WTC11 (cell line): ENCODE measurements around the gene SDHAF1. TPM values are rescaled to one million over a fixed set of nuclear protein-coding genes. Genes with fewer than 3 reads are reported as not detected.

Source experiments
- ATAC-seq: fragments of 200-7000 bp; cut with Tn5 transposase; 2 replicates; pipeline ENCODE4 v1.10.0; 2021; ENCODE audit warnings: mild to moderate bottlenecking, moderate library complexity
- CTCF ChIA-PET: fragments of 300-600 bp; sonication (Branson Sonifier 250); formaldehyde crosslinking; loops from one replicate; lab custom pipeline; 2021; ENCODE audit warnings: antibody characterized with exemption; lab: Charles Lee
- POLR2A ChIA-PET: fragments of 350-600 bp; sonication (Branson Sonifier 250); formaldehyde crosslinking; loops from one replicate; lab custom pipeline; 2021; ENCODE audit warnings: antibody characterized with exemption; lab: Charles Lee
- DNase-seq: peaks from one replicate; pipeline ENCODE4 v3.0.0; 2021; ENCODE audit warnings: low spot score
- H3K27ac Mint-ChIP-seq: 2 replicates; pipeline ENCODE4 v1.8.0; 2021; ENCODE audit warnings: mixed read lengths
- H3K27me3 Mint-ChIP-seq: 2 replicates; pipeline ENCODE4 v1.8.0; 2021; ENCODE audit warnings: low read depth, mild to moderate bottlenecking, moderate library complexity, mixed read lengths
- H3K36me3 Mint-ChIP-seq: 2 replicates; pipeline ENCODE4 v1.8.0; 2021; ENCODE audit warnings: mixed read lengths
- H3K4me1 Mint-ChIP-seq: 2 replicates; pipeline ENCODE4 v1.8.0; 2022; ENCODE audit warnings: mixed read lengths
- H3K4me3 Mint-ChIP-seq: 2 replicates; pipeline ENCODE4 v1.8.0; 2021; ENCODE audit warnings: mild to moderate bottlenecking, moderate library complexity, mixed read lengths
- H3K9me3 Mint-ChIP-seq: 2 replicates; pipeline ENCODE4 v1.8.0; 2021; ENCODE audit warnings: mixed read lengths
- ETV6 ChIP-seq: sonication (generic); formaldehyde crosslinking; IDR thresholded peaks from 2 replicates; pipeline ENCODE4 v1.8.1; 2022; ENCODE audit warnings: mild to moderate bottlenecking, missing genetic modification reagents
- FOXJ3 ChIP-seq: sonication (generic); formaldehyde crosslinking; IDR thresholded peaks from 2 replicates; pipeline ENCODE4 v1.9.0; 2021; ENCODE audit warnings: missing genetic modification reagents, mild to moderate bottlenecking, borderline replicate concordance
- FOXK1 ChIP-seq: sonication (generic); formaldehyde crosslinking; IDR thresholded peaks from 2 replicates; pipeline ENCODE4 v1.8.0; 2022; ENCODE audit warnings: mild to moderate bottlenecking, moderate library complexity, missing genetic modification reagents
- FOXP1 ChIP-seq: sonication (generic); formaldehyde crosslinking; IDR thresholded peaks from 2 replicates; pipeline ENCODE4 v1.8.0; 2022; ENCODE audit warnings: missing genetic modification reagents, mild to moderate bottlenecking, moderate library complexity, borderline replicate concordance
- GRHL2 ChIP-seq: fragments of 250-450 bp; sonication (Bioruptor Pico); IDR thresholded peaks from 2 replicates; pipeline ENCODE4 v1.8.0; 2022; ENCODE audit warnings: mild to moderate bottlenecking, moderate library complexity; ENCODE audit not compliant: insufficient replicate concordance, severe bottlenecking
- GTF2I ChIP-seq: fragments of 250-450 bp; sonication (Bioruptor Pico); conservative IDR thresholded peaks from 2 replicates; pipeline ENCODE4 v1.4.0; 2021; ENCODE audit warnings: mild to moderate bottlenecking
- HMGA2 ChIP-seq: fragments of 250-450 bp; sonication (Bioruptor Pico); IDR thresholded peaks from 2 replicates; pipeline ENCODE4 v1.4.0; 2021; ENCODE audit warnings: mild to moderate bottlenecking, moderate library complexity
- HMGXB4 ChIP-seq: sonication (generic); formaldehyde crosslinking; IDR thresholded peaks from 2 replicates; pipeline ENCODE4 v1.8.1; 2023; ENCODE audit warnings: mild to moderate bottlenecking, moderate library complexity, missing genetic modification reagents
- JAZF1 ChIP-seq: fragments of 250-450 bp; sonication (Bioruptor Pico); IDR thresholded peaks from 2 replicates; pipeline ENCODE4 v1.9.0; 2021; ENCODE audit warnings: moderate library complexity, mild to moderate bottlenecking, inconsistent platforms
- NR3C1 ChIP-seq: sonication (generic); formaldehyde crosslinking; conservative IDR thresholded peaks from 2 replicates; pipeline ENCODE4 v1.8.1; 2023; ENCODE audit warnings: low read depth, mild to moderate bottlenecking, missing genetic modification reagents
- PREB ChIP-seq: sonication (generic); formaldehyde crosslinking; IDR thresholded peaks from 2 replicates; pipeline ENCODE4 v1.8.1; 2022; ENCODE audit warnings: mild to moderate bottlenecking, missing genetic modification reagents, moderate library complexity, borderline replicate concordance
- TEAD1 ChIP-seq: sonication (generic); formaldehyde crosslinking; IDR thresholded peaks from 2 replicates; pipeline ENCODE4 v1.8.0; 2022; ENCODE audit warnings: mild to moderate bottlenecking, missing genetic modification reagents
- TP53 ChIP-seq: sonication (generic); formaldehyde crosslinking; IDR thresholded peaks from 2 replicates; pipeline ENCODE4 v1.8.1; 2023; ENCODE audit warnings: mild to moderate bottlenecking, missing genetic modification reagents
- USF1 ChIP-seq: sonication (generic); formaldehyde crosslinking; IDR thresholded peaks from 2 replicates; pipeline ENCODE4 v1.8.0; 2022; ENCODE audit warnings: mild to moderate bottlenecking, missing genetic modification reagents
- ZNF263 ChIP-seq: sonication (generic); formaldehyde crosslinking; IDR thresholded peaks from 2 replicates; pipeline ENCODE4 v1.8.1; 2022; ENCODE audit warnings: low read depth, mild to moderate bottlenecking, moderate library complexity, missing genetic modification reagents
- ZNF512 ChIP-seq: sonication (generic); formaldehyde crosslinking; IDR thresholded peaks from 2 replicates; pipeline ENCODE4 v1.8.1; 2022; ENCODE audit warnings: missing genetic modification reagents, borderline replicate concordance
- ZNF671 ChIP-seq: fragments of 250-450 bp; sonication (Bioruptor Pico); IDR thresholded peaks from 2 replicates; pipeline ENCODE4 v1.8.0; 2021; ENCODE audit warnings: mild to moderate bottlenecking
- total RNA-seq: library from RNA; stranded (reverse); gene quantifications from 3 replicates; pipeline ENCODE4 v1.2.3, GENCODE V29; 2021
- TF ChIP-seq, protein P1 (sequence below): fragments of 250-450 bp; sonication (Bioruptor Pico); IDR thresholded peaks from 2 replicates; pipeline ENCODE4 v1.9.0; 2021; ENCODE audit warnings: moderate library complexity, mild to moderate bottlenecking, inconsistent platforms, borderline replicate concordance
- TF ChIP-seq, protein P2 (sequence below): fragments of 250-450 bp; sonication (Bioruptor Pico); IDR thresholded peaks from 2 replicates; pipeline ENCODE4 v1.9.0; 2021; ENCODE audit warnings: mild to moderate bottlenecking, borderline replicate concordance

Gene SDHAF1
- total RNA-seq, 1 experiment from 2014 or later: 20.8 TPM

- DNase-seq: peak; percentile 69
These were observed 927 bp upstream of the SDHAF1 start for GRCh38 chr19:35993923-35994598.

GRCh38 chr19:35996777-35997176 is 1.8 kb downstream of the SDHAF1 start:
- no peak for ATAC-seq
- TF ChIP-seq JAZF1 (CRISPR knock-in tag): no peak
- TF ChIP-seq HMGA2: no peak
- no peak for TF ChIP-seq FOXK1 (CRISPR knock-in tag)
- TF ChIP-seq ZNF512 (CRISPR knock-in tag): no peak
- no peak for TF ChIP-seq FOXJ3
- TF ChIP-seq ETV6 (CRISPR knock-in tag): no peak
- TF ChIP-seq NR3C1 (CRISPR knock-in tag): no peak
- TF ChIP-seq, all 79 proteins: peak for 0
- Mint-ChIP-seq H3K36me3 (peaks cover 3% of the 10 kb centered on the region), H3K4me3 (peak overlapping the region; percentile 86), H3K9me3 (no peaks in the 10 kb centered on the region), H3K4me1 (peaks cover 14% of the 10 kb centered on the region), H3K27me3 (no peaks in the 10 kb centered on the region; the same call in 1 of the 2 replicates), H3K27ac (no peak overlapping the region)
- ChIA-PET CTCF (interaction anchor here (0.7 to 1.1 kb wide), 2 partner anchors 20 to 55 kb away, joined by 3 to 4 read pairs; no protein-coding TSS in a partner anchor), POLR2A (interaction anchor here (0.7 kb wide), 1 partner anchor 1650 kb away, joined by 3 read pairs; no protein-coding TSS in a partner anchor)
- no peak for DNase-seq

More at GRCh38 chr19:35993923-35994598, 927 bp upstream of the SDHAF1 start:
- peaks cover 14% of the 10 kb centered on the region for H3K4me1 Mint-ChIP-seq
- peaks cover under 1% of the 10 kb centered on the region; the same call in 1 of the 2 replicates for H3K9me3 Mint-ChIP-seq
- peak; percentile 61 for ATAC-seq
- POLR2A ChIA-PET: no interaction called here
- H3K27me3 Mint-ChIP-seq: peaks cover 10% of the 10 kb centered on the region
- no peaks in the 10 kb centered on the region for H3K36me3 Mint-ChIP-seq
- peak overlapping the region; percentile 51 for H3K4me3 Mint-ChIP-seq
- no peak overlapping the region for H3K27ac Mint-ChIP-seq
- TF ChIP-seq HMGXB4 (CRISPR knock-in tag) (0 out of 2 replicates have a peak, but pooled peaks have one; percentile 40), TEAD1 (no peak)
- CTCF ChIA-PET: interaction anchor here (0.6 to 2.6 kb wide), 26 partner anchors 10 to 210 kb away, joined by 3 to 13 read pairs (median 4); partner anchors contain the start of genes ALKBH6, SYNE4 and THAP8

- Mint-ChIP-seq H3K9me3 (no peaks in the 10 kb centered on the region), H3K4me1 (peaks cover 1% of the 10 kb centered on the region), H3K4me3 (no peak overlapping the region), H3K27me3 (no peaks in the 10 kb centered on the region), H3K36me3 (peaks cover 20% of the 10 kb centered on the region), H3K27ac (no peak overlapping the region)
- no peak for DNase-seq
- POLR2A ChIA-PET: no interaction called here
- no peak for ATAC-seq
- CTCF ChIA-PET: no interaction called here
- TF ChIP-seq ETV6 (CRISPR knock-in tag) (no peak), USF1 (CRISPR knock-in tag) (no peak), TP53 (no peak), GTF2I (no peak), ZNF263 (no peak), GRHL2 (CRISPR knock-in tag) (no peak), FOXP1 (no peak), NR3C1 (CRISPR knock-in tag) (no peak), ZNF671 (CRISPR knock-in tag) (no peak), PREB (no peak)
- TF ChIP-seq, protein P1, sequence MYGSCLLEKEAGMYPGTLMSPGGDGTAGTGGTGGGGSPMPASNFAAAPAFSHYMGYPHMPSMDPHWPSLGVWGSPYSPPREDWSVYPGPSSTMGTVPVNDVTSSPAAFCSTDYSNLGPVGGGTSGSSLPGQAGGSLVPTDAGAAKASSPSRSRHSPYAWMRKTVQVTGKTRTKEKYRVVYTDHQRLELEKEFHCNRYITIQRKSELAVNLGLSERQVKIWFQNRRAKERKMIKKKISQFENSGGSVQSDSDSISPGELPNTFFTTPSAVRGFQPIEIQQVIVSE (CRISPR knock-in tag): no peak
- TF ChIP-seq, protein P2, sequence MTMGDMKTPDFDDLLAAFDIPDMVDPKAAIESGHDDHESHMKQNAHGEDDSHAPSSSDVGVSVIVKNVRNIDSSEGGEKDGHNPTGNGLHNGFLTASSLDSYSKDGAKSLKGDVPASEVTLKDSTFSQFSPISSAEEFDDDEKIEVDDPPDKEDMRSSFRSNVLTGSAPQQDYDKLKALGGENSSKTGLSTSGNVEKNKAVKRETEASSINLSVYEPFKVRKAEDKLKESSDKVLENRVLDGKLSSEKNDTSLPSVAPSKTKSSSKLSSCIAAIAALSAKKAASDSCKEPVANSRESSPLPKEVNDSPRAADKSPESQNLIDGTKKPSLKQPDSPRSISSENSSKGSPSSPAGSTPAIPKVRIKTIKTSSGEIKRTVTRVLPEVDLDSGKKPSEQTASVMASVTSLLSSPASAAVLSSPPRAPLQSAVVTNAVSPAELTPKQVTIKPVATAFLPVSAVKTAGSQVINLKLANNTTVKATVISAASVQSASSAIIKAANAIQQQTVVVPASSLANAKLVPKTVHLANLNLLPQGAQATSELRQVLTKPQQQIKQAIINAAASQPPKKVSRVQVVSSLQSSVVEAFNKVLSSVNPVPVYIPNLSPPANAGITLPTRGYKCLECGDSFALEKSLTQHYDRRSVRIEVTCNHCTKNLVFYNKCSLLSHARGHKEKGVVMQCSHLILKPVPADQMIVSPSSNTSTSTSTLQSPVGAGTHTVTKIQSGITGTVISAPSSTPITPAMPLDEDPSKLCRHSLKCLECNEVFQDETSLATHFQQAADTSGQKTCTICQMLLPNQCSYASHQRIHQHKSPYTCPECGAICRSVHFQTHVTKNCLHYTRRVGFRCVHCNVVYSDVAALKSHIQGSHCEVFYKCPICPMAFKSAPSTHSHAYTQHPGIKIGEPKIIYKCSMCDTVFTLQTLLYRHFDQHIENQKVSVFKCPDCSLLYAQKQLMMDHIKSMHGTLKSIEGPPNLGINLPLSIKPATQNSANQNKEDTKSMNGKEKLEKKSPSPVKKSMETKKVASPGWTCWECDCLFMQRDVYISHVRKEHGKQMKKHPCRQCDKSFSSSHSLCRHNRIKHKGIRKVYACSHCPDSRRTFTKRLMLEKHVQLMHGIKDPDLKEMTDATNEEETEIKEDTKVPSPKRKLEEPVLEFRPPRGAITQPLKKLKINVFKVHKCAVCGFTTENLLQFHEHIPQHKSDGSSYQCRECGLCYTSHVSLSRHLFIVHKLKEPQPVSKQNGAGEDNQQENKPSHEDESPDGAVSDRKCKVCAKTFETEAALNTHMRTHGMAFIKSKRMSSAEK: no peak
These were observed 6.6 kb downstream of the SDHAF1 start for GRCh38 chr19:36001605-36002004.
